Smooth muscle cell (in vitro differentiated cells): ENCODE measurements around the gene SRGAP2. TPM values are rescaled to one million over a fixed set of nuclear protein-coding genes. Genes with fewer than 3 reads are reported as not detected.
"Not testable (repeated sequence)": the region's sequence is repeated elsewhere in the genome, so short reads cannot be mapped to it uniquely, and the experiment has no call there.

Source experiments
- DNase-seq: peaks from one replicate; lab custom pipeline; 2025; ENCODE audit not compliant: unreplicated experiment; lab: John Stamatoyannopoulos, UW
- H2AFZ ChIP-seq: fragments of 200-600 bp; sonication (generic); 2 replicates; pipeline ENCODE4 v1.6.0; 2016; ENCODE audit warnings: antibody characterized with exemption, low read depth, mild to moderate bottlenecking
- H3F3A ChIP-seq: fragments of 200-600 bp; sonication (generic); 2 replicates; pipeline ENCODE4 v1.6.0; 2017; ENCODE audit warnings: antibody characterized with exemption, low read depth
- H3K27ac ChIP-seq: fragments of 200-600 bp; sonication (generic); 2 replicates; pipeline ENCODE4 v1.5.1; 2016; ENCODE audit warnings: low read depth, mild to moderate bottlenecking
- H3K27me3 ChIP-seq: fragments of 200-600 bp; sonication (generic); 2 replicates; pipeline ENCODE4 v1.6.1; 2016; ENCODE audit warnings: low read depth, mild to moderate bottlenecking
- H3K36me3 ChIP-seq: fragments of 200-600 bp; sonication (generic); 2 replicates; pipeline ENCODE4 v1.5.1; 2016; ENCODE audit warnings: low read depth
- H3K4me1 ChIP-seq: fragments of 200-600 bp; sonication (generic); 2 replicates; pipeline ENCODE4 v1.5.1; 2016; ENCODE audit warnings: low read depth
- H3K4me2 ChIP-seq: fragments of 200-600 bp; sonication (generic); 2 replicates; pipeline ENCODE4 v1.6.0; 2016; ENCODE audit warnings: mild to moderate bottlenecking
- H3K4me3 ChIP-seq: fragments of 200-600 bp; sonication (generic); 2 replicates; pipeline ENCODE4 v1.5.1; 2016; ENCODE audit warnings: mild to moderate bottlenecking
- H3K79me2 ChIP-seq: fragments of 200-600 bp; sonication (generic); 2 replicates; pipeline ENCODE4 v1.6.0; 2016; ENCODE audit warnings: low read depth, mild to moderate bottlenecking
- H3K9ac ChIP-seq: fragments of 200-600 bp; sonication (generic); 2 replicates; pipeline ENCODE4 v1.6.0; 2016; ENCODE audit warnings: low read depth
- H3K9me3 ChIP-seq: fragments of 200-600 bp; sonication (generic); replicated peaks from 2 replicates; pipeline ENCODE4 v1.5.1; 2016; ENCODE audit warnings: low read depth
- H4K20me1 ChIP-seq: fragments of 200-600 bp; sonication (generic); 2 replicates; pipeline ENCODE4 v1.6.0; 2016; ENCODE audit warnings: low read depth
- CTCF ChIP-seq: fragments of 200-600 bp; sonication (generic); IDR thresholded peaks from 2 replicates; pipeline ENCODE4 v1.5.1; 2017; ENCODE audit warnings: borderline replicate concordance, mild to moderate bottlenecking, antibody characterized with exemption; ENCODE audit not compliant: insufficient read depth, poor library complexity, severe bottlenecking
- WGBS: methylation state at CpG from one replicate; pipeline ENCODE4 v1.1.7; 2016; ENCODE audit warnings: low lambda C conversion rate; 5-methylcytosine and 5-hydroxymethylcytosine counted together
- polyA plus RNA-seq: library from polyadenylated mRNA; unstranded; fragments of >200 nt; fragmentation: Nextera tagmentation; extraction: Ambion mirVana; gene quantifications from 2 replicates; pipeline ENCODE4 v1.2.1, GENCODE V29; 2016
- total RNA-seq: library from RNA; depleted of rRNA; stranded (reverse); fragments of >200 nt; gene quantifications from 2 replicates; pipeline ENCODE4 v1.2.3, GENCODE V29; 2014

The SRGAP2 gene
- total RNA-seq (43.0 and 62.9 TPM in 2 replicates), polyA plus RNA-seq (28.0 and 35.0 TPM in 2 replicates)

- not testable (repeated sequence) for H3K4me1 ChIP-seq, H2AFZ ChIP-seq, H3K9ac ChIP-seq, H3F3A ChIP-seq, H4K20me1 ChIP-seq, H3K9me3 ChIP-seq, H3K27me3 ChIP-seq, H3K79me2 ChIP-seq, H3K36me3 ChIP-seq, DNase-seq
- under 1% methylated on average over 25 of the region's 63 CpGs for WGBS
- Histone ChIP-seq H3K27ac (peak within 1 kb of the TSS; percentile 44), H3K4me3 (peak within 1 kb of the TSS; percentile 60), H3K4me2 (peak within 1 kb of the TSS; percentile 68)
These were observed at the start of gene SRGAP2 for GRCh38 chr1:206203364-206204158. SRGAP2 (plus strand) TSS chr1:206203541; CDS start chr1:206205971, 2,430 bp downstream.

GRCh38 chr1:206167350-206168029 lies 35.9 kb upstream of the SRGAP2 start:
- not testable (repeated sequence) for H3K27me3 ChIP-seq, H4K20me1 ChIP-seq, H2AFZ ChIP-seq, H3K9ac ChIP-seq, H3K27ac ChIP-seq, H3K4me1 ChIP-seq, H3K4me2 ChIP-seq, H3K79me2 ChIP-seq, H3F3A ChIP-seq, H3K36me3 ChIP-seq, DNase-seq, H3K9me3 ChIP-seq, H3K4me3 ChIP-seq
- 28% methylated on average over 5 of the region's 10 CpGs for WGBS
- TF ChIP-seq CTCF = peak; percentile 27

GRCh38 chr1:206169794-206170193 lies 33.5 kb upstream of the SRGAP2 start:
- DNase-seq, H2AFZ ChIP-seq, H3K4me2 ChIP-seq, H3K4me1 ChIP-seq, H3K4me3 ChIP-seq, H3K9me3 ChIP-seq, H4K20me1 ChIP-seq, H3K27ac ChIP-seq, H3K27me3 ChIP-seq, H3K9ac ChIP-seq, H3K79me2 ChIP-seq, H3F3A ChIP-seq, H3K36me3 ChIP-seq: not testable (repeated sequence)
- 63% methylated on average over 1 of the region's 3 CpGs for WGBS

- not testable (repeated sequence) for DNase-seq
These were observed 30.1 kb upstream of the SRGAP2 start for GRCh38 chr1:206173110-206173719.

More at GRCh38 chr1:206173110-206173719, 30.1 kb upstream of the SRGAP2 start:
- H3F3A ChIP-seq, H3K4me3 ChIP-seq, H3K27ac ChIP-seq, H3K27me3 ChIP-seq, H4K20me1 ChIP-seq, H3K4me1 ChIP-seq, H2AFZ ChIP-seq, H3K9me3 ChIP-seq, H3K9ac ChIP-seq, H3K79me2 ChIP-seq, H3K4me2 ChIP-seq, H3K36me3 ChIP-seq: not testable (repeated sequence)
- 100% methylated on average over 1 of the region's 2 CpGs for WGBS
